Purkinje cell (primary cell): Measurements from ENCODE around the gene ANKRD16. TPM values are rescaled to one million over a fixed set of nuclear protein-coding genes. Genes with fewer than 3 reads are reported as not detected.

Experiments used
- polyA plus RNA-seq: library from polyadenylated mRNA; unstranded; fragments of >200 nt; fragmentation: Nextera tagmentation; gene quantifications from 2 replicates; pipeline ENCODE4 v1.2.1, GENCODE V29; 2014

Gene ANKRD16
- polyA plus RNA-seq: 2.7 and 3.3 TPM in 2 replicates

DNA sequence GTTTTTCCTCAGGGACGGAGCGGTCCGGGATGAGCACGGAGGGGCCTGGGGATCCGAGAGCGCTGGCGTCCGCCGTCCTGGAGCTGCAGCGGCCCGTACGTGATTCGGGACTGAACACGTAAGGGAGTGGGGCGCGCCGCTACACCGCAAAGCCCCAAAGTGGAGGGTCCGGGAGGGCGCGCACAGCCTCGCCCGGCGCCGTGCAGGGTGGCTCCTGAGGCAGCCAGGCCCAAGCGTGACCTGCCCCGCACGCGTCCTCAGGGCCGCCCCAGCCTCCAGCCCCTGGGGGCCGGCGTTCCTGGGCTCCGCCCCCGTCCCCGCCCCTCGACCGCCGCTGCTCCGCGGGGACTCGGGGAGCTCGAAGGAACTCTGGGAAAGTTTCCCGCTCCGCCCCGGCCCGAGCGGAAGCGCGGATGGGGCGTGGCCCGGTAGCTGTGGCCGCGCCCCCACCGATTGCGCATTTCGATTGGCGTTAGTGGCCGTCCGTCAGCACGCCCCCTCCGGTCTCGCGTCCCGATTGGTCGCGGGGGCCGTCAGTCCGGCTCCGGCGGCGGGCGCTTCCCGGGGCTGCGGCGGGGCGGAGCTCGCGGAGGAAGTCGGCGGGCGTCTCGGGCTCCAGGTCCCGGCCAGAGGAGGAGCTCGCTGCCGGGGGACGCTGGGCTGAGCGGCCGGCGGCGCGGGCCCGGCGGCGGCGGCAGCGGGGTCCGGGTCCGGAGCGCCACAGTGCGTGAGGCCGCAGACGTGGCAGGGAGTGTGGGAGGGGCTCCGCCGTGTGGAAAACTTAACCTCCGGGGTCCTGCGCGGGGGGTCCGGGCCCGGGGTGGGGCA, at the start of gene ANKRD16, which contains the start of gene FBH1:
ANKRD16 (minus strand) TSS at position 270 of the 828 bp plus-strand sequence. CDS start 539 bp downstream, outside the sequence.
FBH1 (plus strand) TSS at position 620 of the 828 bp plus-strand sequence; CDS start at position 723, 103 bp downstream.

DNA sequence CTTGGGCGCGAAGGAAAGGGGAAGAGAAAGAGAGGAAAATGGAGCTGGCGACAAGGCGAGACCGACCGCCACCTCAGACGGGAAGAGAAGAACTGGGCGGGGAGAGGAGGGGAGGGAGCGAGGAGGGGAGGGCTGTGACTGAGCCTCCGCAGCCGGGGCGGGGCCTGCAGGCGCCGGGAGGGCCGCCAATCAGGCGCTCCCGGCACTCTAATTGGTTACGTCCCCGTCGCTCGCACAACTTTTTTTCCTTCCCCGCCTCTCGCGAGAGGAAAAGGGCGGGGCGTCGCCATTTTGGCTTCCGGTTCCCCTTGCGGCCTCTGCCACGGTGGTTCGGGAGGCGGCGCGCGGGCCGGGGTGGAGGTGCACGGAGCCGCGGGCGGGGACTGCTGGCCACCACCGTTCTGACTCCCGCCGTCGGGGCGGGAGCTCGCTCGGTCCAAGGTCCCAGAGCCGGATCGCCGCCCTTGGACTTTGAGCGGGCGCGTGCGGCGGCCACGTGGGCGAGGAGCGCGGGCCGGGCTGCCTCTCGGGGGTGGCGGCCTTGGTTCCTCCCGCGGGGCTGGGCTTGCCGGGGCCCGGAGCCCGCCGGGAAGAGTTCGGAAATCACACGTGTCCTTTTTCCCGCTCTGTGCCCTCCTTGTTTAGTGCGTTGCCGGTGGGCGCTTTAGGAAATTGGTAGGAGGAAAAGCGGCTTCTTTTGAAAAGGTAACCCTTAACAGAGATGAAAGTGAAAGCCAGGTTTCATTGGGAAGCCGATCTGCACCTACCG, 76.2 kb downstream of the ANKRD16 start, which contains the start of gene GDI2:
GDI2 (minus strand) TSS at position 94 of the 769 bp plus-strand sequence. CDS start 176 bp downstream, outside the sequence.

Other genes starting within 250 kb of the ANKRD16 start
- gene ASB13, start 223.3 kb downstream of the ANKRD16 start, polyA plus RNA-seq: 8.9 and 10.0 TPM in 2 replicates
- 15.6 and 18.1 TPM in 2 replicates for gene TASOR2, start 205.1 kb downstream of the ANKRD16 start, polyA plus RNA-seq
- 122 and 136 TPM in 2 replicates for gene GDI2, start 76.5 kb downstream of the ANKRD16 start, polyA plus RNA-seq
- gene FBH1, start 350 bp upstream of the ANKRD16 start, polyA plus RNA-seq: 37.9 and 66.1 TPM in 2 replicates
- not detected in 2 replicates for gene IL15RA, start 87.7 kb upstream of the ANKRD16 start, polyA plus RNA-seq
- not detected in 2 replicates for gene IL2RA, start 172.5 kb upstream of the ANKRD16 start, polyA plus RNA-seq
- gene RBM17, start 199.1 kb upstream of the ANKRD16 start, polyA plus RNA-seq: 15.9 and 19.0 TPM in 2 replicates